GM12878 (cell line): ENCODE results near the gene CCDC170. TPM values are rescaled to one million over a fixed set of nuclear protein-coding genes. Genes with fewer than 3 reads are reported as not detected.
A peak's percentile ranks its signal among the peaks of the same experiment; 100 is the strongest.
"Not testable (repeated sequence)": the region's sequence is repeated elsewhere in the genome, so short reads cannot be mapped to it uniquely, and the experiment has no call there.

Experiments
- ATAC-seq: fragments of 200-7000 bp; cut with Tn5 transposase; 3 replicates; pipeline ENCODE4 v1.9.1; 2020; ENCODE audit warnings: mild to moderate bottlenecking, moderate library complexity
- BruUV-seq: library from RNA; stranded (reverse); fragments of 400-500 nt; replicated peaks from 2 replicates; lab custom pipeline; 2021; lab: Mats Ljungman, UMichigan
- CTCF ChIA-PET: fragments of 300-600 bp; sonication (Branson Sonifier 250); formaldehyde crosslinking; extraction: SDS; loops from one replicate; lab custom pipeline; 2021; ENCODE audit warnings: inconsistent platforms; lab: Yijun Ruan, JAX
- POLR2A ChIA-PET: fragments of 350-600 bp; formaldehyde crosslinking; extraction: SDS; loops from one replicate; lab custom pipeline; 2021; ENCODE audit warnings: inconsistent platforms; lab: Charles Lee
- RAD21 ChIA-PET: fragments of 300-600 bp; sonication (Branson Sonifier 250); formaldehyde crosslinking; loops from one replicate; lab custom pipeline; 2023; ENCODE audit warnings: antibody characterized with exemption; ENCODE audit not compliant: unreplicated experiment; lab: Charles Lee
- SMC1A ChIA-PET: fragments of 300-600 bp; sonication (Branson Sonifier 250); formaldehyde crosslinking; loops from one replicate; lab custom pipeline; 2023; ENCODE audit not compliant: unreplicated experiment, uncharacterized antibody; lab: Charles Lee
- DNase-seq: peaks from one replicate; pipeline ENCODE4 v3.0.0-alpha.2; 2011; ENCODE audit warnings: low read depth, low spot score
- FAIRE-seq: peaks from 3 replicates; lab custom pipeline; 2011; peaks lifted over from hg19 to GRCh38; lab: Jason Lieb, UNC
- H2AFZ ChIP-seq: 2 replicates; pipeline ENCODE4 v1.6.0; 2011; ENCODE audit warnings: low read depth, low read length, control low read depth; ENCODE audit not compliant: control insufficient read depth
- H3K27ac ChIP-seq: 2 replicates; pipeline ENCODE4 v1.5.1; 2011; ENCODE audit warnings: control low read depth; ENCODE audit not compliant: control insufficient read depth, insufficient read depth
- H3K27me3 ChIP-seq, 2 experiments: replicated peaks in 1 of 2; 2 replicates each; pipeline versions ENCODE4 v1.6.0 to v1.6.1; 2011; ENCODE audit warnings: low read length in 1 of 2; ENCODE audit not compliant: control insufficient read depth in 2 of 2, insufficient read depth in 2 of 2
- H3K36me3 ChIP-seq, 2 experiments: 2 replicates each; pipeline ENCODE4 v1.5.1; 2011; ENCODE audit warnings: low read length in 1 of 2; ENCODE audit not compliant: control insufficient read depth in 2 of 2, insufficient read depth in 2 of 2
- H3K4me1 ChIP-seq: 2 replicates; pipeline ENCODE4 v1.6.1; 2011; ENCODE audit warnings: mild to moderate bottlenecking, low read length, moderate library complexity, mixed read lengths; ENCODE audit not compliant: control insufficient read depth, insufficient read depth
- H3K4me2 ChIP-seq: 2 replicates; pipeline ENCODE4 v1.6.0; 2011; ENCODE audit warnings: control low read depth; ENCODE audit not compliant: control insufficient read depth, insufficient read depth
- H3K4me3 ChIP-seq: fragments of 200-600 bp; sonication (generic); 2 replicates; pipeline ENCODE4 v1.5.1; 2016
- H3K79me2 ChIP-seq: 2 replicates; pipeline ENCODE4 v1.6.0; 2011; ENCODE audit warnings: low read length; ENCODE audit not compliant: control insufficient read depth, insufficient read depth
- H3K9ac ChIP-seq: 2 replicates; pipeline ENCODE4 v1.8.0; 2011; ENCODE audit warnings: low read length, control low read depth, mixed read lengths; ENCODE audit not compliant: control insufficient read depth, insufficient read depth
- H3K9me3 ChIP-seq: replicated peaks from 3 replicates; pipeline ENCODE4 v1.5.1; 2011; ENCODE audit warnings: mild to moderate bottlenecking, low read length; ENCODE audit not compliant: control insufficient read depth, insufficient read depth
- H4K20me1 ChIP-seq: 2 replicates; pipeline ENCODE4 v1.6.0; 2011; ENCODE audit not compliant: control insufficient read depth, insufficient read depth
- NFYA ChIP-seq: IDR thresholded peaks from 2 replicates; pipeline ENCODE4 v1.6.1; 2011; ENCODE audit warnings: low read depth, mild to moderate bottlenecking, low read length, improper control_type of control experiment, borderline replicate concordance
- POLR2A ChIP-seq: IDR thresholded peaks from 2 replicates; pipeline ENCODE4 v1.6.1; 2011; ENCODE audit warnings: low read depth, mild to moderate bottlenecking, low read length
- ZBTB11 ChIP-seq: fragments of 450-650 bp; formaldehyde crosslinking; IDR thresholded peaks from 2 replicates; pipeline ENCODE4 v1.5.0; 2022; ENCODE audit warnings: mild to moderate bottlenecking, missing genetic modification characterization
- ZSCAN29 ChIP-seq: fragments of 450-650 bp; IDR thresholded peaks from 2 replicates; pipeline ENCODE4 v1.6.1; 2017; ENCODE audit warnings: mild to moderate bottlenecking, moderate library complexity
- WGBS: methylation state at CpG from one replicate; pipeline ENCODE4 v1.1.6; 2016; ENCODE audit warnings: low lambda C conversion rate; ENCODE audit not compliant: insufficient replicate concordance, insufficient coverage; ENCODE audit errors: missing lambda C conversion rate; 5-methylcytosine and 5-hydroxymethylcytosine counted together
- in situ Hi-C: fragments of 300-500 bp; cut with MboI; formaldehyde crosslinking; loops from 9 replicates; pipeline ENCODE4 v1.14.3; 2018; ENCODE audit warnings: mixed read lengths
- intact Hi-C: fragments of 100-400 bp; cut with micrococcal nuclease; formaldehyde crosslinking; loops from one replicate; pipeline ENCODE4 v1.14.2; 2022; ENCODE audit not compliant: unreplicated experiment
- polyA plus RNA-seq, 11 experiments: library from polyadenylated mRNA; depleted of rRNA in 4 of 11; unstranded in 6 of 11; stranded (reverse) in 5 of 11; fragments of >200 nt; fragmentation: Nextera tagmentation in 4 of 11; fragmentation: Illumina TruSeq in 1 of 11; extraction: Ambion mirVana in 4 of 11; extraction: Trizol in 1 of 11; gene quantifications; 1 replicate in 1 of 11; 2 replicates in 10 of 11; pipeline versions ENCODE4 v1.2.1 to v1.2.3, GENCODE V29; 2011 to 2016; ENCODE audit warnings: inconsistent platforms in 2 of 11, missing spikeins in 2 of 11, low read depth in 1 of 11
- total RNA-seq, 4 experiments: library from RNA; depleted of rRNA in 3 of 4; stranded (reverse); fragments of >200 nt in 3 of 4; fragmentation: Illumina TruSeq in 1 of 4; extraction: Trizol in 1 of 4; gene quantifications; 2 replicates each; pipeline versions ENCODE4 v1.2.1 to v1.2.3, GENCODE V29; 2013 to 2021

The CCDC170 gene
- total and polyA plus RNA-seq, 10 of the 15 experiments (the other 5 are each of a cell fraction or from before 2014, with no cell fraction given) = not detected

- no peak for FAIRE-seq
- 88% methylated on average over 11 of the region's 12 CpGs for WGBS
Measured at GRCh38 chr6:151448623-151449022, 45.2 kb upstream of the CCDC170 start.

GRCh38 chr6:151450928-151451327 lies 42.9 kb upstream of the CCDC170 start:
- Histone ChIP-seq H3K9ac (peak overlapping the region; percentile 46; the same call in 1 of the 2 replicates), H3K27ac (peak overlapping the region; percentile 37; the same call in 1 of the 2 replicates), H3K4me3 (peak overlapping the region; percentile 79), H3K4me2 (peak overlapping the region; percentile 25), H3K79me2 (peaks cover 36% of the 10 kb centered on the region)
- intact Hi-C loops = loop anchor here (5.0 to 10.0 kb wide), 2 partner anchors 556 to 1531 kb away; partner anchors contain the start of gene FBXO5
- H3K27me3 ChIP-seq, DNase-seq, FAIRE-seq, H3K9me3 ChIP-seq, ATAC-seq, BruUV-seq, H3K36me3 ChIP-seq, H4K20me1 ChIP-seq, H2AFZ ChIP-seq, H3K4me1 ChIP-seq, in situ Hi-C loops: not testable (repeated sequence)
- 73% methylated on average over 5 of the region's 6 CpGs for WGBS
- ChIA-PET SMC1A (interaction anchor here (0.9 to 2.8 kb wide), 8 partner anchors 9 to 240 kb away, joined by 3 to 29 read pairs (median 8); no protein-coding TSS in a partner anchor), POLR2A (interaction anchor here (0.5 to 3.1 kb wide), 8 partner anchors 8 to 61 kb away, joined by 3 to 23 read pairs (median 6); partner anchors contain the start of gene ZBTB2), CTCF (interaction anchor here (1.1 to 2.2 kb wide), 4 partner anchors 10 to 70 kb away, joined by 3 to 30 read pairs (median 6); no protein-coding TSS in a partner anchor), RAD21 (interaction anchor here (1.3 to 2.0 kb wide), 4 partner anchors 9 to 61 kb away, joined by 3 to 24 read pairs (median 8); no protein-coding TSS in a partner anchor)

More at GRCh38 chr6:151448623-151449022, 45.2 kb upstream of the CCDC170 start:
- H3K4me3 ChIP-seq = no peak overlapping the region
- ChIA-PET SMC1A (interaction anchor here (0.5 kb wide), 1 partner anchor 268 kb away, joined by 3 read pairs; no protein-coding TSS in a partner anchor), CTCF (interaction anchor here (0.5 kb wide), 1 partner anchor 81 kb away, joined by 3 read pairs; no protein-coding TSS in a partner anchor), RAD21 (no interaction called here), POLR2A (no interaction called here)
- no peak overlapping the region for H3K4me2 ChIP-seq
- intact Hi-C loops (loop anchor here (10.0 kb wide), 1 partner anchor 816 kb away; no protein-coding TSS in a partner anchor), in situ Hi-C loops (loop anchor here (25.0 kb wide), 1 partner anchor 1539 kb away; the partner anchor contains the start of gene FBXO5)
- no peaks in the 10 kb centered on the region for H3K27me3 ChIP-seq
- H2AFZ ChIP-seq = no peak overlapping the region
- DNase-seq (no peak), ATAC-seq (no peak)
- no peak for TF ChIP-seq NFYA
- no peak for TF ChIP-seq ZSCAN29
- TF ChIP-seq ZBTB11 (CRISPR knock-in tag) = no peak
- no peak for TF ChIP-seq POLR2A
- H3K27ac ChIP-seq = no peak overlapping the region
- no peak overlapping the region for H3K9ac ChIP-seq
- peaks cover 0 to 6% of the 10 kb centered on the region in 2 experiments; a peak in 2 of 4 replicates for H3K36me3 ChIP-seq
- no peaks in the 10 kb centered on the region for H3K9me3 ChIP-seq
- BruUV-seq = no TSS peak
- H3K4me1 ChIP-seq = no peaks in the 10 kb centered on the region
- H3K79me2 ChIP-seq = peaks cover 33% of the 10 kb centered on the region
- H4K20me1 ChIP-seq = no peaks in the 10 kb centered on the region
